HT1080 (cell line): ENCODE measurements around the gene CST9. TPM values are rescaled to one million over a fixed set of nuclear protein-coding genes. Genes with fewer than 3 reads are reported as not detected.
"Not testable (repeated sequence)": the region's sequence is repeated elsewhere in the genome, so short reads cannot be mapped to it uniquely, and the experiment has no call there.

Experiments used
- DNase-seq: peaks from one replicate; pipeline ENCODE4 v3.0.0-alpha.2; 2015; ENCODE audit warnings: low read depth
- total RNA-seq: library from RNA; depleted of rRNA; stranded (reverse); fragments of >200 nt; shearing (Covaris generic); gene quantifications from 2 replicates; pipeline ENCODE4 v1.2.3, GENCODE V29; 2014

Gene CST9
- total RNA-seq, 1 experiment from 2014 or later = not detected

GRCh38 chr20:23624324-23624691 is 18.6 kb upstream of the CST9 start:
- DNase-seq = peak; percentile 24

GRCh38 chr20:23623666-23624323 is 18.1 kb upstream of the CST9 start:
- no peak for DNase-seq

GRCh38 chr20:23622839-23623343 is 17.2 kb upstream of the CST9 start:
- DNase-seq = peak; percentile 94

GRCh38 chr20:23622401-23622800 is 16.7 kb upstream of the CST9 start:
- not testable (repeated sequence) for DNase-seq

GRCh38 chr20:23620670-23621386 is 15.1 kb upstream of the CST9 start:
- DNase-seq = not testable (repeated sequence)

GRCh38 chr20:23614163-23614562 is 8.4 kb upstream of the CST9 start:
- no peak for DNase-seq

GRCh38 chr20:23613676-23614075 is 8.0 kb upstream of the CST9 start:
- DNase-seq = no peak

- DNase-seq = no peak
Observed at GRCh38 chr20:23612396-23612795, 6.7 kb upstream of the CST9 start.

GRCh38 chr20:23609486-23610109 is 3.9 kb upstream of the CST9 start:
- no peak for DNase-seq

GRCh38 chr20:23608251-23608846 is 2.6 kb upstream of the CST9 start:
- DNase-seq = no peak

- no peak for DNase-seq
Observed at GRCh38 chr20:23607497-23608245, 2.0 kb upstream of the CST9 start.

- peak; percentile 67 for DNase-seq
Observed at GRCh38 chr20:23606652-23607049, 934 bp upstream of the CST9 start.

GRCh38 chr20:23604306-23604705 is 1.4 kb downstream of the CST9 start:
- no peak for DNase-seq

- no peak for DNase-seq
Observed at GRCh38 chr20:23603321-23603720, 2.4 kb downstream of the CST9 start.

- no peak for DNase-seq
Observed at GRCh38 chr20:23602699-23603098, 3.0 kb downstream of the CST9 start.

GRCh38 chr20:23602241-23602640 is 3.5 kb downstream of the CST9 start:
- DNase-seq = no peak

- no peak for DNase-seq
Observed at GRCh38 chr20:23601715-23602114, 4.0 kb downstream of the CST9 start.

GRCh38 chr20:23598481-23598880 is 7.2 kb downstream of the CST9 start:
- no peak for DNase-seq

GRCh38 chr20:23596579-23597250 is 9.0 kb downstream of the CST9 start:
- no peak for DNase-seq

GRCh38 chr20:23595941-23596340 is 9.8 kb downstream of the CST9 start:
- DNase-seq = no peak
